ENCODE measurements around the gene TMED8. TPM values are rescaled to one million over a fixed set of nuclear protein-coding genes. Genes with fewer than 3 reads are reported as not detected.

Gene TMED8
- total RNA-seq, 1 experiment from 2014 or later = 42.6 TPM

- no peak overlapping the region for H3K4me2 ChIP-seq
- peaks cover 4% of the 10 kb centered on the region for H3K4me1 ChIP-seq (replicated peaks; ENCODE audit: insufficient read depth)
- ChIA-PET CTCF (no interaction called here), POLR2A (ENCODE audit: unreplicated experiment) (no interaction called here)
- no peaks in the 10 kb centered on the region for H3K9me2 ChIP-seq (ENCODE audit: insufficient read depth)
- no peaks in the 10 kb centered on the region for H3K27me3 ChIP-seq (ENCODE audit: insufficient read depth, low read depth)
- peaks cover 12% of the 10 kb centered on the region; the same call in 1 of the 2 replicates for H3F3A ChIP-seq (ENCODE audit: insufficient read depth, low read depth)
- peaks cover 18% of the 10 kb centered on the region; the same call in 1 of the 2 replicates for H4K20me1 ChIP-seq (ENCODE audit: insufficient read depth)
- peaks cover 7% of the 10 kb centered on the region; the same call in 1 of the 2 replicates for H3K36me3 ChIP-seq (ENCODE audit: low read depth)
- H3K4me3 ChIP-seq = no peak overlapping the region
- no peak for DNase-seq
- H3K27ac ChIP-seq = no peak overlapping the region
- no peak overlapping the region for H2AFZ ChIP-seq
- H3K9me3 ChIP-seq (ENCODE audit: insufficient read depth, low read depth) = no peaks in the 10 kb centered on the region
- TF ChIP-seq CTCF (conservative IDR thresholded peaks at IDR 0.05) (no peak), EZH2 (IDR thresholded peaks at IDR 0.05; ENCODE audit: low read depth) (no peak)
- BruUV-seq (replicated peaks) = no TSS peak
- H3K79me2 ChIP-seq (ENCODE audit: low read depth) = peaks cover 18% of the 10 kb centered on the region
- intact Hi-C loops (cut with micrococcal nuclease; ENCODE audit: unreplicated experiment) = no loop called here
Observed at GRCh38 chr14:77310026-77310425, 66.9 kb downstream of the TMED8 start.

- no peak for DNase-seq
- Histone ChIP-seq H3K9me3 (ENCODE audit: insufficient read depth, low read depth) (no peaks in the 10 kb centered on the region), H3K4me2 (no peak overlapping the region), H4K20me1 (ENCODE audit: insufficient read depth) (peaks cover 9% of the 10 kb centered on the region; the same call in 1 of the 2 replicates), H3K36me3 (ENCODE audit: low read depth) (peaks cover 8% of the 10 kb centered on the region; the same call in 1 of the 2 replicates), H3K27me3 (ENCODE audit: insufficient read depth, low read depth) (no peaks in the 10 kb centered on the region), H3K4me3 (no peak overlapping the region), H3K9me2 (ENCODE audit: insufficient read depth) (no peaks in the 10 kb centered on the region), H3K4me1 (replicated peaks; ENCODE audit: insufficient read depth) (peaks cover 13% of the 10 kb centered on the region), H2AFZ (no peak overlapping the region), H3K79me2 (ENCODE audit: low read depth) (peaks cover 15% of the 10 kb centered on the region; the same call in 1 of the 2 replicates), H3F3A (ENCODE audit: insufficient read depth, low read depth) (peaks cover 15% of the 10 kb centered on the region), H3K27ac (no peak overlapping the region)
- TF ChIP-seq CTCF (conservative IDR thresholded peaks at IDR 0.05) (no peak), EZH2 (IDR thresholded peaks at IDR 0.05; ENCODE audit: low read depth) (no peak)
- BruUV-seq (replicated peaks) = no TSS peak
- POLR2A ChIA-PET (ENCODE audit: unreplicated experiment) = interaction anchor here (0.6 kb wide), 1 partner anchor 150 kb away, joined by 5 read pairs; no protein-coding TSS in a partner anchor
- CTCF ChIA-PET = no interaction called here
- intact Hi-C loops (cut with micrococcal nuclease; ENCODE audit: unreplicated experiment) = no loop called here
Observed at GRCh38 chr14:77309131-77309530, 67.8 kb downstream of the TMED8 start.

GRCh38 chr14:77306851-77307496, 69.9 kb downstream of the TMED8 start:
- DNase-seq = no peak
- Histone ChIP-seq H3K4me2 (no peak overlapping the region), H3K79me2 (ENCODE audit: low read depth) (0 out of 2 replicates have a peak, but pooled peaks cover 4% of the 10 kb centered on the region), H4K20me1 (ENCODE audit: insufficient read depth) (peaks cover 4% of the 10 kb centered on the region; the same call in 1 of the 2 replicates), H3K9me3 (ENCODE audit: insufficient read depth, low read depth) (no peaks in the 10 kb centered on the region), H3K27me3 (ENCODE audit: insufficient read depth, low read depth) (no peaks in the 10 kb centered on the region), H3K27ac (no peak overlapping the region), H3K9me2 (ENCODE audit: insufficient read depth) (no peaks in the 10 kb centered on the region), H3K36me3 (ENCODE audit: low read depth) (peaks cover 12% of the 10 kb centered on the region; the same call in 1 of the 2 replicates), H2AFZ (no peak overlapping the region), H3K4me1 (replicated peaks; ENCODE audit: insufficient read depth) (peaks cover 32% of the 10 kb centered on the region), H3K4me3 (no peak overlapping the region), H3F3A (ENCODE audit: insufficient read depth, low read depth) (peaks cover 30% of the 10 kb centered on the region)
- ChIA-PET CTCF (interaction anchor here (2.1 kb wide), 1 partner anchor 9 kb away, joined by 8 read pairs; no protein-coding TSS in a partner anchor), POLR2A (ENCODE audit: unreplicated experiment) (interaction anchor here (0.6 kb wide), 1 partner anchor 19 kb away, joined by 4 read pairs; no protein-coding TSS in a partner anchor)
- BruUV-seq (replicated peaks) = no TSS peak
- TF ChIP-seq CTCF (conservative IDR thresholded peaks at IDR 0.05) = no peak
- intact Hi-C loops (cut with micrococcal nuclease; ENCODE audit: unreplicated experiment) = no loop called here

Data from PC-9 (cell line).